IMR-90 (cell line): ENCODE measurements around the gene CLSTN1. TPM values are rescaled to one million over a fixed set of nuclear protein-coding genes. Genes with fewer than 3 reads are reported as not detected.
A peak's percentile ranks its signal among the peaks of the same experiment; 100 is the strongest.

ENCODE experiments used
- ATAC-seq: fragments of 200-7000 bp; cut with Tn5 transposase; 2 replicates; pipeline ENCODE4 v1.9.1; 2020; ENCODE audit warnings: low read depth, mild to moderate bottlenecking, moderate library complexity
- BruUV-seq: library from RNA; stranded (reverse); fragments of 400-500 nt; replicated peaks from 2 replicates; lab custom pipeline; 2021; lab: Mats Ljungman, UMichigan
- CTCF ChIA-PET: fragments of 300-600 bp; formaldehyde crosslinking; extraction: SDS; loops from one replicate; lab custom pipeline; 2021; ENCODE audit warnings: antibody characterized with exemption; lab: Yijun Ruan, JAX
- POLR2A ChIA-PET: fragments of 300-600 bp; sonication (Branson Sonifier 250); formaldehyde crosslinking; loops from one replicate; lab custom pipeline; 2022; ENCODE audit warnings: antibody characterized with exemption; ENCODE audit not compliant: unreplicated experiment; lab: Charles Lee
- DNase-seq: peaks from one replicate; pipeline ENCODE4 v3.0.0; 2013
- H2AFZ ChIP-seq: replicated peaks from 2 replicates; pipeline ENCODE3; 2013; ENCODE audit warnings: low read length, mild to moderate bottlenecking; ENCODE audit not compliant: poor library complexity
- H2AK5ac ChIP-seq: 2 replicates; pipeline ENCODE4 v1.6.1; 2013; ENCODE audit warnings: low read depth, low read length, inconsistent platforms
- H2AK9ac ChIP-seq: replicated peaks from 2 replicates; pipeline ENCODE3; 2013; ENCODE audit warnings: mild to moderate bottlenecking, low read depth, low read length, moderate library complexity; ENCODE audit not compliant: poor library complexity
- H2BK120ac ChIP-seq: 2 replicates; pipeline ENCODE4 v1.6.1; 2013; ENCODE audit warnings: low read depth, low read length, inconsistent platforms
- H2BK15ac ChIP-seq: 3 replicates; pipeline ENCODE4 v1.6.1; 2013; ENCODE audit warnings: low read depth, low read length, inconsistent platforms
- H2BK20ac ChIP-seq: 2 replicates; pipeline ENCODE4 v1.6.1; 2013; ENCODE audit warnings: low read depth, mild to moderate bottlenecking, inconsistent platforms, low read length, moderate library complexity
- H2BK5ac ChIP-seq: 2 replicates; pipeline ENCODE4 v1.6.1; 2013; ENCODE audit warnings: mild to moderate bottlenecking, low read depth, low read length, inconsistent platforms; ENCODE audit not compliant: poor library complexity, severe bottlenecking
- H3K14ac ChIP-seq: replicated peaks from 2 replicates; pipeline ENCODE4 v1.6.1; 2013; ENCODE audit warnings: low read depth, low read length, inconsistent platforms
- H3K18ac ChIP-seq: 2 replicates; pipeline ENCODE4 v1.6.1; 2013; ENCODE audit warnings: low read depth, low read length, control low read depth
- H3K23ac ChIP-seq: 2 replicates; pipeline ENCODE4 v1.6.1; 2013; ENCODE audit warnings: low read depth, low read length, inconsistent platforms
- H3K27ac ChIP-seq: 2 replicates; pipeline ENCODE4 v1.5.1; 2013; ENCODE audit warnings: mild to moderate bottlenecking, control low read depth, low read length; ENCODE audit not compliant: insufficient read depth
- H3K27me3 ChIP-seq: 2 replicates; pipeline ENCODE4 v1.6.1; 2013; ENCODE audit warnings: low read length; ENCODE audit not compliant: control insufficient read depth, insufficient read depth
- H3K36me3 ChIP-seq: 2 replicates; pipeline ENCODE4 v1.6.1; 2013; ENCODE audit warnings: low read length, mixed read lengths; ENCODE audit not compliant: control insufficient read depth, insufficient read depth
- H3K4ac ChIP-seq: 2 replicates; pipeline ENCODE4 v1.6.1; 2013; ENCODE audit warnings: low read depth, low read length, inconsistent platforms
- H3K4me1 ChIP-seq: 2 replicates; pipeline ENCODE4 v1.6.1; 2013; ENCODE audit warnings: low read length, mixed read lengths; ENCODE audit not compliant: control insufficient read depth, insufficient read depth
- H3K4me2 ChIP-seq: 2 replicates; pipeline ENCODE4 v1.6.1; 2013; ENCODE audit warnings: low read depth, mild to moderate bottlenecking, control low read depth, low read length, moderate library complexity
- H3K4me3 ChIP-seq: 2 replicates; pipeline ENCODE4 v1.5.1; 2013; ENCODE audit warnings: low read depth, mild to moderate bottlenecking, control low read depth, low read length, moderate library complexity; ENCODE audit not compliant: insufficient read depth
- H3K56ac ChIP-seq: 2 replicates; pipeline ENCODE4 v1.6.1; 2013; ENCODE audit warnings: low read length, inconsistent platforms; ENCODE audit not compliant: insufficient read depth; ENCODE audit errors: extremely low read depth
- H3K79me1 ChIP-seq, 2 experiments: 2 replicates each; pipeline ENCODE4 v1.6.1; 2013; ENCODE audit warnings: low read length in 2 of 2, inconsistent platforms in 1 of 2, low read depth in 1 of 2
- H3K9ac ChIP-seq: 2 replicates; pipeline ENCODE4 v1.6.1; 2013; ENCODE audit warnings: low read depth, low read length, control low read depth
- H3K9me1 ChIP-seq: 2 replicates; pipeline ENCODE4 v1.6.1; 2013; ENCODE audit warnings: low read length, inconsistent platforms; ENCODE audit not compliant: insufficient read depth
- H3K9me3 ChIP-seq: 2 replicates; pipeline ENCODE4 v1.6.1; 2013; ENCODE audit warnings: low read length; ENCODE audit not compliant: control insufficient read depth, insufficient read depth
- H4K20me1 ChIP-seq: 2 replicates; pipeline ENCODE4 v1.6.1; 2013; ENCODE audit warnings: low read length, inconsistent platforms; ENCODE audit not compliant: insufficient read depth
- H4K5ac ChIP-seq: 2 replicates; pipeline ENCODE4 v1.6.1; 2013; ENCODE audit warnings: mild to moderate bottlenecking, low read depth, low read length, control low read depth
- H4K8ac ChIP-seq, 2 experiments: 2 replicates each; pipeline ENCODE4 v1.6.1; 2013; ENCODE audit warnings: low read depth in 2 of 2, low read length in 2 of 2, control low read depth in 1 of 2, inconsistent platforms in 1 of 2
- H4K91ac ChIP-seq: 2 replicates; pipeline ENCODE4 v1.6.1; 2013; ENCODE audit warnings: low read depth, low read length, inconsistent platforms; ENCODE audit not compliant: insufficient read depth
- BHLHE40 ChIP-seq: fragments of 150-350 bp; IDR thresholded peaks from 2 replicates; pipeline ENCODE4 v1.6.1; 2016; ENCODE audit warnings: mild to moderate bottlenecking, low read depth, low read length
- CEBPB ChIP-seq: IDR thresholded peaks from 2 replicates; pipeline ENCODE4 v1.6.1; 2012; ENCODE audit warnings: low read depth, low read length, improper control_type of control experiment
- CHD1 ChIP-seq: IDR thresholded peaks from 2 replicates; pipeline ENCODE4 v1.6.1; 2012; ENCODE audit warnings: low read depth, low read length, improper control_type of control experiment
- CTCF ChIP-seq: conservative IDR thresholded peaks from 2 replicates; pipeline ENCODE4 v1.5.1; 2012; ENCODE audit warnings: mild to moderate bottlenecking, low read depth, low read length, improper control_type of control experiment
- ELK1 ChIP-seq: fragments of 150-350 bp; IDR thresholded peaks from 2 replicates; pipeline ENCODE4 v1.6.1; 2016; ENCODE audit warnings: low read depth, mild to moderate bottlenecking, low read length, moderate library complexity, borderline replicate concordance
- FOS ChIP-seq: fragments of 150-350 bp; IDR thresholded peaks from 2 replicates; pipeline ENCODE4 v1.6.1; 2016; ENCODE audit warnings: low read depth, low read length
- MAFK ChIP-seq: IDR thresholded peaks from 2 replicates; pipeline ENCODE4 v1.6.1; 2012; ENCODE audit warnings: low read depth, low read length, improper control_type of control experiment
- MAZ ChIP-seq: IDR thresholded peaks from 2 replicates; pipeline ENCODE4 v1.6.1; 2012; ENCODE audit warnings: low read depth, mild to moderate bottlenecking, low read length, improper control_type of control experiment, moderate library complexity, borderline replicate concordance
- MXI1 ChIP-seq: IDR thresholded peaks from 2 replicates; pipeline ENCODE4 v1.6.1; 2012; ENCODE audit warnings: low read depth, mild to moderate bottlenecking, low read length, moderate library complexity, borderline replicate concordance
- NFE2L2 ChIP-seq: fragments of 150-350 bp; IDR thresholded peaks from 2 replicates; pipeline ENCODE4 v1.6.1; 2016; ENCODE audit warnings: low read depth, mild to moderate bottlenecking, low read length
- POLR2A ChIP-seq: IDR thresholded peaks from 2 replicates; pipeline ENCODE4 v1.6.1; 2012; ENCODE audit warnings: mild to moderate bottlenecking, low read depth, low read length
- RAD21 ChIP-seq: IDR thresholded peaks from 2 replicates; pipeline ENCODE4 v1.6.1; 2012; ENCODE audit warnings: low read length, improper control_type of control experiment
- RCOR1 ChIP-seq: IDR thresholded peaks from 2 replicates; pipeline ENCODE4 v1.6.1; 2012; ENCODE audit warnings: mild to moderate bottlenecking, low read length, improper control_type of control experiment; ENCODE audit not compliant: insufficient replicate concordance
- RFX5 ChIP-seq: IDR thresholded peaks from 2 replicates; pipeline ENCODE4 v1.8.0; 2012; ENCODE audit warnings: low read depth, mild to moderate bottlenecking, low read length, moderate library complexity
- SMC3 ChIP-seq: fragments of 150-350 bp; IDR thresholded peaks from 2 replicates; pipeline ENCODE4 v1.6.1; 2016; ENCODE audit warnings: low read depth, mild to moderate bottlenecking, antibody characterized with exemption, low read length, moderate library complexity
- USF2 ChIP-seq: fragments of 150-350 bp; IDR thresholded peaks from 2 replicates; pipeline ENCODE4 v1.6.1; 2017; ENCODE audit warnings: mild to moderate bottlenecking, antibody characterized with exemption, low read length, low read depth
- WGBS, 2 experiments: methylation state at CpG; one replicate each; pipeline versions ENCODE4 v1.1.5 to v1.1.7; 2013; ENCODE audit warnings: missing lambda C conversion rate in 2 of 2; ENCODE audit not compliant: insufficient read length in 1 of 2; ENCODE audit errors: extremely low coverage in 2 of 2; 5-methylcytosine and 5-hydroxymethylcytosine counted together
- dilution Hi-C: fragments of 300-500 bp; cut with HindIII; formaldehyde crosslinking; loops from one replicate; pipeline ENCODE4 v1.14.3; 2018; ENCODE audit warnings: low sequenced_read_pairs; ENCODE audit not compliant: unreplicated experiment
- in situ Hi-C: fragments of 300-500 bp; cut with MboI; formaldehyde crosslinking; loops from 3 replicates; pipeline ENCODE4 v1.14.3; 2019; ENCODE audit warnings: low sequenced_read_pairs, inconsistent platforms, mixed read lengths
- intact Hi-C: fragments of 100-400 bp; cut with micrococcal nuclease; formaldehyde crosslinking; loops from 2 replicates; pipeline ENCODE4 v1.10.0; 2022
- polyA plus RNA-seq, 3 experiments: library from polyadenylated mRNA; depleted of rRNA; stranded (reverse); fragments of >200 nt; gene quantifications; 2 replicates each; pipeline ENCODE4 v1.2.3, GENCODE V29; 2012; ENCODE audit warnings: low replicate concordance in 1 of 3
- total RNA-seq: library from RNA; depleted of rRNA; stranded (reverse); fragments of >200 nt; gene quantifications from 2 replicates; pipeline ENCODE4 v1.2.3, GENCODE V29; 2012

Gene CLSTN1
- total and polyA plus RNA-seq, 2 of the 4 experiments (the other 2 are of a cell fraction): 30.1 to 72.2 TPM

- Histone ChIP-seq H3K79me1 (peaks cover 6 to 40% of the 10 kb centered on the region in 2 experiments), H4K8ac (no peak overlapping the region), H3K9ac (no peak overlapping the region), H2BK15ac (no peak overlapping the region), H3K4me3 (no peak overlapping the region), H2BK20ac (no peak overlapping the region), H4K20me1 (0 out of 2 replicates have a peak, but pooled peaks cover 7% of the 10 kb centered on the region), H3K14ac (peak overlapping the region; percentile 42; the same call in 1 of the 2 replicates), H2AK9ac (peak overlapping the region; percentile 34), H3K36me3 (no peaks in the 10 kb centered on the region), H2AFZ (no peak overlapping the region), H3K23ac (0 out of 2 replicates have a peak overlapping the region, but pooled peaks have one; percentile 2), H4K91ac (no peak overlapping the region), H2BK120ac (no peak overlapping the region), H3K27me3 (no peaks in the 10 kb centered on the region), H2AK5ac (peak overlapping the region; percentile 28), H3K27ac (no peak overlapping the region), H3K18ac (no peak overlapping the region), H3K9me3 (no peaks in the 10 kb centered on the region), H2BK5ac (no peak overlapping the region), H3K4me2 (no peak overlapping the region), H3K4me1 (peaks cover 18% of the 10 kb centered on the region), H3K9me1 (peaks cover 14% of the 10 kb centered on the region), H3K4ac (peak overlapping the region; percentile 20; the same call in 1 of the 2 replicates), H3K56ac (no peak overlapping the region), H4K5ac (no peak overlapping the region)
- no peak for TF ChIP-seq POLR2A
- TF ChIP-seq CEBPB: no peak
- TF ChIP-seq RFX5: no peak
- TF ChIP-seq USF2: no peak
- no peak for TF ChIP-seq BHLHE40
- TF ChIP-seq SMC3: no peak
- no peak for TF ChIP-seq MAZ
- no peak for TF ChIP-seq RAD21
- no peak for TF ChIP-seq FOS
- no peak for TF ChIP-seq NFE2L2
- no peak for TF ChIP-seq CTCF
- no peak for TF ChIP-seq MAFK
- TF ChIP-seq RCOR1: no peak
- TF ChIP-seq CHD1: no peak
- TF ChIP-seq MXI1: no peak
- TF ChIP-seq ELK1: no peak
- POLR2A ChIA-PET: interaction anchor here (0.6 kb wide), 1 partner anchor 1844 kb away, joined by 3 read pairs; no protein-coding TSS in a partner anchor
- intact Hi-C loops (no loop called here), dilution Hi-C loops (no loop called here), in situ Hi-C loops (no loop called here)
- no TSS peak for BruUV-seq
- CTCF ChIA-PET: interaction anchor here (1.1 kb wide), 1 partner anchor 65 kb away, joined by 3 read pairs; no protein-coding TSS in a partner anchor
- DNase-seq (peak; percentile 22), ATAC-seq (no peak)
- WGBS, 2 experiments: 77% methylated on average over 3 of the region's 5 CpGs; no CpG with 5 or more reads in 1 of the 2 experiments
Measured at GRCh38 chr1:9691691-9692090, 132.1 kb downstream of the CLSTN1 start.
